NCI-H748 (cell line): ENCODE data around the gene SHROOM3.

Experiments
- DNase-seq: peaks from one replicate; lab custom pipeline; 2025; ENCODE audit not compliant: unreplicated experiment; lab: John Stamatoyannopoulos, UW

SHROOM3 gene

GRCh38 chr4:76535603-76536372 is 100.8 kb downstream of the SHROOM3 start:
- DNase-seq = peak; percentile 9

- no peak for DNase-seq
Measured at GRCh38 chr4:76536373-76536689, 101.3 kb downstream of the SHROOM3 start.

- DNase-seq = no peak
Measured at GRCh38 chr4:76538296-76538695, 103.3 kb downstream of the SHROOM3 start.

- no peak for DNase-seq
Measured at GRCh38 chr4:76539979-76540378, 105.0 kb downstream of the SHROOM3 start.

- DNase-seq = no peak
Measured at GRCh38 chr4:76540486-76540885, 105.5 kb downstream of the SHROOM3 start.

- DNase-seq = no peak
Measured at GRCh38 chr4:76543378-76543777, 108.3 kb downstream of the SHROOM3 start.

GRCh38 chr4:76544725-76545124 is 109.7 kb downstream of the SHROOM3 start:
- DNase-seq = no peak

- DNase-seq = no peak
Measured at GRCh38 chr4:76545226-76545884, 110.3 kb downstream of the SHROOM3 start.

- DNase-seq = no peak
Measured at GRCh38 chr4:76546327-76546726, 111.3 kb downstream of the SHROOM3 start.

- no peak for DNase-seq
Measured at GRCh38 chr4:76546759-76547742, 112.0 kb downstream of the SHROOM3 start.

- no peak for DNase-seq
Measured at GRCh38 chr4:76548704-76549103, 113.7 kb downstream of the SHROOM3 start.

- DNase-seq = no peak
Measured at GRCh38 chr4:76549765-76550164, 114.7 kb downstream of the SHROOM3 start.

- DNase-seq = no peak
Measured at GRCh38 chr4:76550966-76551780, 116.1 kb downstream of the SHROOM3 start.

GRCh38 chr4:76554630-76555029 is 119.6 kb downstream of the SHROOM3 start:
- no peak for DNase-seq

- no peak for DNase-seq
Measured at GRCh38 chr4:76556452-76556851, 121.4 kb downstream of the SHROOM3 start.

- no peak for DNase-seq
Measured at GRCh38 chr4:76558396-76559235, 123.6 kb downstream of the SHROOM3 start.

- DNase-seq = no peak
Measured at GRCh38 chr4:76559236-76560071, 124.4 kb downstream of the SHROOM3 start.

GRCh38 chr4:76562161-76562560 is 127.1 kb downstream of the SHROOM3 start:
- no peak for DNase-seq
